ENCODE data around the gene SLC17A7. TPM values are rescaled to one million over a fixed set of nuclear protein-coding genes. Genes with fewer than 3 reads are reported as not detected.
A peak's percentile ranks its signal among the peaks of the same experiment; 100 is the strongest.

The SLC17A7 gene
- total RNA-seq, 6 donors from 2014 or later = 0.37 to 2.1 (median 0.78) TPM; not detected in 1

GRCh38 chr19:49393881-49394280, 47.4 kb downstream of the SLC17A7 start:
- Histone ChIP-seq H3K4me3 (no peak overlapping the region), H3K27ac (no peak overlapping the region), H3K36me3 (no peaks in the 10 kb centered on the region), H3K4me1 (peaks cover 0 to 11% (median 0%) of the 10 kb centered on the region in 4 donors), H3K9me3 (no peaks in the 10 kb centered on the region), H3K27me3 (no peaks in the 10 kb centered on the region)
- ATAC-seq (ENCODE audit: low FRiP score in 2 of 2) (no peak), DNase-seq (no peak)
- 67 to 73% methylated on average over 1 to 5 of the region's 5 CpGs for WGBS, 2 donors
- TF ChIP-seq CTCF (IDR thresholded peaks at IDR 0.05) (no peak), EP300 (IDR thresholded peaks at IDR 0.05) (no peak), POLR2AphosphoS5 (IDR thresholded peaks at IDR 0.05) (no peak), POLR2A (IDR thresholded peaks at IDR 0.05) (no peak)

GRCh38 chr19:49391581-49392399, 49.5 kb downstream of the SLC17A7 start:
- WGBS, 2 donors = 24 to 26% methylated on average over 14 of the region's 14 CpGs
- DNase-seq (peak in 1 of 2 donors; percentile 83), ATAC-seq (ENCODE audit: low FRiP score in 2 of 2) (peak; percentile 70 to 79)
- peaks cover 0 to 14% (median 2%) of the 10 kb centered on the region in 4 donors for H3K4me1 ChIP-seq
- H3K27me3 ChIP-seq = no peaks in the 10 kb centered on the region
- H3K27ac ChIP-seq = no peak overlapping the region
- no peak overlapping the region for H3K4me3 ChIP-seq
- H3K9me3 ChIP-seq = no peaks in the 10 kb centered on the region
- TF ChIP-seq POLR2A (IDR thresholded peaks at IDR 0.05) (no peak), POLR2AphosphoS5 (IDR thresholded peaks at IDR 0.05) (no peak), CTCF (IDR thresholded peaks at IDR 0.05) (peak; percentile 59 to 88 (median 80)), EP300 (IDR thresholded peaks at IDR 0.05) (no peak)
- no peaks in the 10 kb centered on the region for H3K36me3 ChIP-seq

GRCh38 chr19:49390929-49391359, 50.4 kb downstream of the SLC17A7 start:
- ATAC-seq (ENCODE audit: low FRiP score in 2 of 2) = peak in 1 of 2 donors; percentile 5
- Histone ChIP-seq H3K27me3 (no peaks in the 10 kb centered on the region), H3K9me3 (no peaks in the 10 kb centered on the region), H3K36me3 (no peaks in the 10 kb centered on the region), H3K27ac (no peak overlapping the region), H3K4me3 (no peak overlapping the region), H3K4me1 (peaks cover 0 to 14% (median 2%) of the 10 kb centered on the region in 4 donors)
- TF ChIP-seq POLR2A (IDR thresholded peaks at IDR 0.05) (no peak), POLR2AphosphoS5 (IDR thresholded peaks at IDR 0.05) (no peak), EP300 (IDR thresholded peaks at IDR 0.05) (no peak), CTCF (IDR thresholded peaks at IDR 0.05) (no peak)
- no peak for DNase-seq
- 53 to 63% methylated on average over 8 to 9 of the region's 9 CpGs for WGBS, 2 donors

- ATAC-seq (ENCODE audit: low FRiP score in 2 of 2) = peak in 1 of 2 donors; percentile 11
- peak in 1 of 2 donors; percentile 68 for DNase-seq
- 71 to 73% methylated on average over 19 to 25 of the region's 26 CpGs for WGBS, 2 donors
- peaks cover 0 to 14% (median 2%) of the 10 kb centered on the region in 4 donors for H3K4me1 ChIP-seq
- H3K27me3 ChIP-seq = no peaks in the 10 kb centered on the region
- H3K36me3 ChIP-seq = no peaks in the 10 kb centered on the region
- no peak overlapping the region for H3K4me3 ChIP-seq
- TF ChIP-seq POLR2A (IDR thresholded peaks at IDR 0.05) = no peak
- TF ChIP-seq CTCF (IDR thresholded peaks at IDR 0.05) = no peak
- no peak for TF ChIP-seq EP300 (IDR thresholded peaks at IDR 0.05)
- TF ChIP-seq POLR2AphosphoS5 (IDR thresholded peaks at IDR 0.05) = no peak
- no peaks in the 10 kb centered on the region for H3K9me3 ChIP-seq
- no peak overlapping the region for H3K27ac ChIP-seq
Observed at GRCh38 chr19:49390131-49390928, 51.0 kb downstream of the SLC17A7 start.
